Fibroblast of lung (primary cell): ENCODE results near the gene DPH5. TPM values are rescaled to one million over a fixed set of nuclear protein-coding genes. Genes with fewer than 3 reads are reported as not detected.

Experiments used
- DNase-seq, 2 donors: peaks; one replicate each; pipeline versions ENCODE4 v3.0.0 to v3.0.0-alpha.2; 2010; ENCODE audit warnings: low read depth in 2 of 2
- H2AFZ ChIP-seq: 2 replicates; pipeline ENCODE4 v1.5.1; 2012; ENCODE audit warnings: low read length, control low read depth, inconsistent platforms
- H3K27ac ChIP-seq: 2 replicates; pipeline ENCODE4 v1.5.1; 2011; ENCODE audit warnings: low read length, control low read depth; ENCODE audit not compliant: insufficient read depth
- H3K27me3 ChIP-seq: 2 replicates; pipeline ENCODE4 v1.5.1; 2011; ENCODE audit warnings: mild to moderate bottlenecking, low read length; ENCODE audit not compliant: control insufficient read depth, insufficient read depth
- H3K36me3 ChIP-seq: 2 replicates; pipeline ENCODE4 v1.5.1; 2011; ENCODE audit warnings: low read length; ENCODE audit not compliant: control insufficient read depth, insufficient read depth
- H3K4me1 ChIP-seq: 2 replicates; pipeline ENCODE4 v1.5.1; 2011; ENCODE audit warnings: low read length; ENCODE audit not compliant: control insufficient read depth, insufficient read depth; ENCODE audit errors: extremely low read depth
- H3K4me2 ChIP-seq: 2 replicates; pipeline ENCODE4 v1.5.1; 2011; ENCODE audit warnings: low read length, control low read depth; ENCODE audit not compliant: insufficient read depth; ENCODE audit errors: extremely low read depth
- H3K4me3 ChIP-seq, 4 experiments: fragments of 200-600 bp in 1 of 4; sonication (generic) in 1 of 4; replicated peaks in 1 of 4; 2 replicates each; pipeline ENCODE4 v1.5.1; 2011 to 2016; ENCODE audit warnings: low read length in 4 of 4, low read depth in 3 of 4, mild to moderate bottlenecking in 3 of 4, control low read depth in 2 of 4, inconsistent platforms in 1 of 4, mixed read lengths in 1 of 4; ENCODE audit not compliant: insufficient read depth in 1 of 4; ENCODE audit errors: control extremely low read depth in 1 of 4
- H3K79me2 ChIP-seq: 2 replicates; pipeline ENCODE4 v1.5.1; 2012; ENCODE audit warnings: mild to moderate bottlenecking, low read length, inconsistent platforms; ENCODE audit not compliant: control insufficient read depth, insufficient read depth
- H3K9ac ChIP-seq: 2 replicates; pipeline ENCODE4 v1.5.1; 2011; ENCODE audit warnings: mild to moderate bottlenecking, low read length, control low read depth; ENCODE audit not compliant: insufficient read depth
- H3K9me3 ChIP-seq: 2 replicates; pipeline ENCODE4 v1.5.1; 2012; ENCODE audit warnings: low read depth, low read length; ENCODE audit not compliant: control insufficient read depth, insufficient read depth
- H4K20me1 ChIP-seq: 2 replicates; pipeline ENCODE4 v1.5.1; 2011; ENCODE audit warnings: low read length; ENCODE audit not compliant: control insufficient read depth, insufficient read depth; ENCODE audit errors: extremely low read depth
- CTCF ChIP-seq, 2 donors: IDR thresholded peaks in 1 of 2; conservative IDR thresholded peaks in 1 of 2; 1 replicate in 1 of 2; 2 replicates in 1 of 2; pipeline ENCODE4 v1.5.1; 2011 to 2012; ENCODE audit warnings: low read length in 2 of 2, control low read depth in 1 of 2, inconsistent platforms in 1 of 2, low read depth in 1 of 2, mild to moderate bottlenecking in 1 of 2
- EZH2 ChIP-seq: IDR thresholded peaks from 2 replicates; pipeline ENCODE4 v1.5.1; 2012; ENCODE audit warnings: low read length, control low read depth, mild to moderate bottlenecking; ENCODE audit errors: missing control alignments
- polyA plus RNA-seq, 2 donors: library from polyadenylated mRNA; depleted of rRNA in 1 of 2; stranded (reverse) in 1 of 2; unstranded in 1 of 2; fragments of >200 nt; gene quantifications; 2 replicates each; pipeline ENCODE4 v1.2.1, GENCODE V29; 2011 to 2012; ENCODE audit warnings: missing spikeins in 1 of 2
- total RNA-seq: library from RNA; depleted of rRNA; stranded (reverse); fragments of >200 nt; gene quantifications from 2 replicates; pipeline ENCODE4 v1.2.1, GENCODE V29; 2014

The DPH5 gene
- total and polyA plus RNA-seq, 2 donors (not counting 1 experiment from before 2014, with no cell fraction given) = 39.8 to 40.8 TPM

- no peaks in the 10 kb centered on the region for H3K36me3 ChIP-seq
- no peaks in the 10 kb centered on the region for H3K79me2 ChIP-seq
- H2AFZ ChIP-seq = no peak overlapping the region
- H3K9ac ChIP-seq = no peak overlapping the region
- H3K9me3 ChIP-seq = no peaks in the 10 kb centered on the region
- H3K4me3 ChIP-seq = no peak overlapping the region
- H4K20me1 ChIP-seq = no peaks in the 10 kb centered on the region
- no peak for TF ChIP-seq EZH2
- H3K4me1 ChIP-seq = no peaks in the 10 kb centered on the region
- no peak overlapping the region for H3K27ac ChIP-seq
- DNase-seq = no peak
- H3K4me2 ChIP-seq = no peak overlapping the region
- no peaks in the 10 kb centered on the region for H3K27me3 ChIP-seq
Observed at GRCh38 chr1:101050869-101051268, 25.3 kb upstream of the DPH5 start.

GRCh38 chr1:101044749-101045148 is 19.2 kb upstream of the DPH5 start:
- no peak for TF ChIP-seq CTCF (conservative IDR thresholded peaks at IDR 0.05 in 1 of 2, IDR thresholded peaks at IDR 0.05 in 1 of 2; ENCODE audit: low read depth in 1 of 2, low read length in 2 of 2)
- no peak for TF ChIP-seq EZH2
- Histone ChIP-seq H3K9ac (no peak overlapping the region), H3K36me3 (no peaks in the 10 kb centered on the region), H3K9me3 (no peaks in the 10 kb centered on the region), H3K4me1 (no peaks in the 10 kb centered on the region), H3K79me2 (no peaks in the 10 kb centered on the region), H3K4me3 (no peak overlapping the region), H3K27ac (no peak overlapping the region), H2AFZ (no peak overlapping the region), H4K20me1 (no peaks in the 10 kb centered on the region), H3K27me3 (no peaks in the 10 kb centered on the region), H3K4me2 (no peak overlapping the region)
- no peak for DNase-seq

- Histone ChIP-seq H3K9me3 (no peaks in the 10 kb centered on the region), H3K27me3 (no peaks in the 10 kb centered on the region), H3K36me3 (no peaks in the 10 kb centered on the region), H2AFZ (no peak overlapping the region), H3K27ac (no peak overlapping the region), H3K79me2 (no peaks in the 10 kb centered on the region), H3K4me3 (no peak overlapping the region), H4K20me1 (no peaks in the 10 kb centered on the region), H3K4me2 (no peak overlapping the region), H3K4me1 (no peaks in the 10 kb centered on the region), H3K9ac (no peak overlapping the region)
- TF ChIP-seq EZH2 (no peak), CTCF (conservative IDR thresholded peaks at IDR 0.05 in 1 of 2, IDR thresholded peaks at IDR 0.05 in 1 of 2; ENCODE audit: low read depth in 1 of 2, low read length in 2 of 2) (no peak)
- DNase-seq = no peak
Observed at GRCh38 chr1:101044259-101044658, 18.7 kb upstream of the DPH5 start.
